Neural cell (in vitro differentiated cells): ENCODE data around the gene CROCC2. TPM values are rescaled to one million over a fixed set of nuclear protein-coding genes. Genes with fewer than 3 reads are reported as not detected.

Experiments
- H2AFZ ChIP-seq: fragments of 200-600, 300-800 bp; sonication (generic), shearing (Covaris generic); 2 replicates; pipeline ENCODE4 v1.6.0; 2014; ENCODE audit warnings: low read depth, mild to moderate bottlenecking, antibody characterized with exemption, low read length, moderate library complexity
- H3F3A ChIP-seq: fragments of 200-600 bp; shearing (Covaris generic); 2 replicates; pipeline ENCODE4 v1.6.1; 2016; ENCODE audit warnings: mild to moderate bottlenecking, moderate library complexity, mixed read lengths, antibody characterized with exemption, low read length; ENCODE audit not compliant: insufficient read depth, poor library complexity, severe bottlenecking
- H3K27ac ChIP-seq: fragments of 200-600, 300-800 bp; sonication (generic), shearing (Covaris generic); 2 replicates; pipeline ENCODE4 v1.5.1; 2014; ENCODE audit warnings: mild to moderate bottlenecking, low read length, moderate library complexity
- H3K27me3 ChIP-seq: fragments of 300-800, 200-600 bp; sonication (generic), shearing (Covaris generic); 2 replicates; pipeline ENCODE4 v1.6.0; 2014; ENCODE audit warnings: mild to moderate bottlenecking, low read depth, low read length, moderate library complexity; ENCODE audit not compliant: insufficient read depth
- H3K36me3 ChIP-seq: fragments of 300-800, 200-600 bp; sonication (generic), shearing (Covaris generic); 2 replicates; pipeline ENCODE4 v1.5.1; 2014; ENCODE audit warnings: mild to moderate bottlenecking, antibody characterized with exemption, low read length, moderate library complexity; ENCODE audit not compliant: insufficient read depth
- H3K4me2 ChIP-seq: fragments of 300-800, 200-600 bp; sonication (generic), shearing (Covaris generic); 2 replicates; pipeline ENCODE4 v1.6.0; 2014; ENCODE audit warnings: mild to moderate bottlenecking, low read length
- H3K4me3 ChIP-seq: fragments of 300-800, 200-600 bp; sonication (generic), shearing (Covaris generic); 2 replicates; pipeline ENCODE4 v1.5.1; 2014; ENCODE audit warnings: mild to moderate bottlenecking, low read length, moderate library complexity
- H3K79me2 ChIP-seq: fragments of 200-600 bp; shearing (Covaris generic); replicated peaks from 2 replicates; pipeline ENCODE4 v1.6.0; 2014; ENCODE audit warnings: mild to moderate bottlenecking, low read length, moderate library complexity; ENCODE audit not compliant: insufficient read depth
- H3K9ac ChIP-seq: fragments of 300-800, 200-600 bp; sonication (generic), shearing (Covaris generic); 2 replicates; pipeline ENCODE4 v1.6.1; 2016; ENCODE audit warnings: mild to moderate bottlenecking, low read length, mixed read lengths
- H3K9me2 ChIP-seq: fragments of 200-600 bp; shearing (Covaris generic); 2 replicates; pipeline ENCODE4 v1.6.1; 2016; ENCODE audit warnings: mild to moderate bottlenecking, low read length, mixed read lengths; ENCODE audit not compliant: insufficient read depth
- H3K9me3 ChIP-seq: fragments of 200-600, 300-800 bp; sonication (generic), shearing (Covaris generic); 2 replicates; pipeline ENCODE4 v1.6.1; 2016; ENCODE audit warnings: mild to moderate bottlenecking, mixed run types, low read length, moderate library complexity, mixed read lengths
- H4K20me1 ChIP-seq: fragments of 200-600 bp; shearing (Covaris generic); 2 replicates; pipeline ENCODE4 v1.6.1; 2016; ENCODE audit warnings: mild to moderate bottlenecking, mixed run types; ENCODE audit not compliant: insufficient read depth
- EP300 ChIP-seq: fragments of 450-650 bp; conservative IDR thresholded peaks from 2 replicates; pipeline ENCODE4 v1.6.1; 2014; ENCODE audit warnings: antibody characterized with exemption, mild to moderate bottlenecking, moderate library complexity; ENCODE audit not compliant: poor library complexity, severe bottlenecking
- EZH2 ChIP-seq: fragments of 200-600, 300-800 bp; shearing (Covaris generic), sonication (generic); IDR thresholded peaks from 2 replicates; pipeline ENCODE4 v1.6.1; 2014; ENCODE audit warnings: antibody characterized with exemption, low read length, borderline replicate concordance, mild to moderate bottlenecking; ENCODE audit not compliant: insufficient read depth, poor library complexity, severe bottlenecking
- MXI1 ChIP-seq: fragments of 450-650 bp; conservative IDR thresholded peaks from 2 replicates; pipeline ENCODE4 v1.6.1; 2014; ENCODE audit warnings: antibody characterized with exemption, mild to moderate bottlenecking; ENCODE audit not compliant: poor library complexity, severe bottlenecking
- POLR2AphosphoS5 ChIP-seq: IDR thresholded peaks from 2 replicates; pipeline ENCODE4 v1.6.1; 2012
- RAD21 ChIP-seq: fragments of 450-650 bp; conservative IDR thresholded peaks from 2 replicates; pipeline ENCODE4 v1.6.1; 2014; ENCODE audit warnings: antibody characterized with exemption, mild to moderate bottlenecking, moderate library complexity
- REST ChIP-seq: IDR thresholded peaks from 2 replicates; pipeline ENCODE4 v1.6.1; 2012; ENCODE audit warnings: borderline replicate concordance
- SMC3 ChIP-seq: fragments of 450-650 bp; conservative IDR thresholded peaks from 2 replicates; pipeline ENCODE4 v1.6.1; 2014; ENCODE audit warnings: antibody characterized with exemption, mild to moderate bottlenecking, moderate library complexity; ENCODE audit not compliant: poor library complexity
- TAF1 ChIP-seq: IDR thresholded peaks from 2 replicates; pipeline ENCODE4 v1.6.1; 2012; ENCODE audit warnings: low read depth
- polyA plus RNA-seq: library from polyadenylated mRNA; depleted of rRNA; stranded (reverse); fragments of >200 nt; gene quantifications from 2 replicates; pipeline ENCODE4 v1.2.3, GENCODE V29; 2014
- TF ChIP-seq, protein P1 (sequence below): fragments of 450-650 bp; IDR thresholded peaks from 2 replicates; pipeline ENCODE4 v1.5.1; 2014; ENCODE audit warnings: antibody characterized with exemption, mild to moderate bottlenecking, moderate library complexity; ENCODE audit not compliant: poor library complexity, severe bottlenecking

The CROCC2 gene
- polyA plus RNA-seq, 1 donor from 2014 or later = 0.09 TPM

GRCh38 chr2:240930631-240931318 is 24.6 kb downstream of the CROCC2 start:
- Histone ChIP-seq H3K9me3 (no peaks in the 10 kb centered on the region), H3K27ac (no peak overlapping the region), H3K4me3 (no peak overlapping the region), H3K4me2 (no peak overlapping the region), H3K9me2 (no peaks in the 10 kb centered on the region), H3K79me2 (no peaks in the 10 kb centered on the region), H3K36me3 (no peaks in the 10 kb centered on the region), H3K9ac (no peak overlapping the region), H4K20me1 (no peaks in the 10 kb centered on the region), H2AFZ (no peak overlapping the region), H3F3A (no peaks in the 10 kb centered on the region), H3K27me3 (no peaks in the 10 kb centered on the region)
- TF ChIP-seq MXI1 (no peak), REST (no peak), POLR2AphosphoS5 (no peak), SMC3 (no peak), TAF1 (no peak), EZH2 (no peak), EP300 (no peak), RAD21 (no peak)
- TF ChIP-seq, protein P1, sequence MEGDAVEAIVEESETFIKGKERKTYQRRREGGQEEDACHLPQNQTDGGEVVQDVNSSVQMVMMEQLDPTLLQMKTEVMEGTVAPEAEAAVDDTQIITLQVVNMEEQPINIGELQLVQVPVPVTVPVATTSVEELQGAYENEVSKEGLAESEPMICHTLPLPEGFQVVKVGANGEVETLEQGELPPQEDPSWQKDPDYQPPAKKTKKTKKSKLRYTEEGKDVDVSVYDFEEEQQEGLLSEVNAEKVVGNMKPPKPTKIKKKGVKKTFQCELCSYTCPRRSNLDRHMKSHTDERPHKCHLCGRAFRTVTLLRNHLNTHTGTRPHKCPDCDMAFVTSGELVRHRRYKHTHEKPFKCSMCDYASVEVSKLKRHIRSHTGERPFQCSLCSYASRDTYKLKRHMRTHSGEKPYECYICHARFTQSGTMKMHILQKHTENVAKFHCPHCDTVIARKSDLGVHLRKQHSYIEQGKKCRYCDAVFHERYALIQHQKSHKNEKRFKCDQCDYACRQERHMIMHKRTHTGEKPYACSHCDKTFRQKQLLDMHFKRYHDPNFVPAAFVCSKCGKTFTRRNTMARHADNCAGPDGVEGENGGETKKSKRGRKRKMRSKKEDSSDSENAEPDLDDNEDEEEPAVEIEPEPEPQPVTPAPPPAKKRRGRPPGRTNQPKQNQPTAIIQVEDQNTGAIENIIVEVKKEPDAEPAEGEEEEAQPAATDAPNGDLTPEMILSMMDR = no peak

DNA sequence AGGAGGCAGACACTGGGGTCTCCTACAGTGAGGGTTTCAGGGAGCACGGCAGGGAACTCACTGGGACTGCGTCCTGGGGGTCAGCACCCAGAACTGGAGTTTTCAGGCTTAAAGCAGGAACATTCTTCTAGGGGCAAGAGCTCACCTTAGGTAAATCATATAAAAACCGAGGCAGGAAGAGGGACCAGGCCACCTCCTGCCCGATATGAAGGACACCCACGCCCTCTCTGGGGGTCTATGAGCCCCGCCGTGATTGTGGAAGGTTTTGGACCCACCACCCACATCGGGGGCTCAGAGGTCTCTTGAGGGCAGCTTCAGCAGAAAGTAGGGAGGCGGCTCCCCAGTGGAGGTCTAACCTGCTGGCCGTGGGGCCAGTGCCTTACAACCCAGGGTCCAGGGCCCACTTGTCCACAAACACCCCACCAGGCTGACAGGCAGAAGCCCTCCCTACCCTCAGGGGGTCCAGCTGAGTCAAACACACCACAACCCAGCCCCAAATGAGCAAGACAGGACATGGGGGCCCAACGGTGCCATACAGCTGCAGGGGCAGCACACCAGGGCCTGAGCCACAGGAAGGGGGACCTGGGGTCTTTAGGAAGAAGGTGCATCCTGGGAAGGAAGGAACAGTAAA is 25.3 kb downstream of the CROCC2 start:
- Histone ChIP-seq H3F3A (no peaks in the 10 kb centered on the region), H3K9ac (no peak overlapping the region), H3K9me3 (peaks cover 2% of the 10 kb centered on the region), H3K4me2 (no peak overlapping the region), H3K4me3 (no peak overlapping the region), H2AFZ (no peak overlapping the region), H3K27ac (no peak overlapping the region), H3K9me2 (no peaks in the 10 kb centered on the region), H3K36me3 (no peaks in the 10 kb centered on the region), H3K27me3 (no peaks in the 10 kb centered on the region), H4K20me1 (no peaks in the 10 kb centered on the region), H3K79me2 (no peaks in the 10 kb centered on the region)
- no peak for TF ChIP-seq MXI1
- TF ChIP-seq REST = no peak
- TF ChIP-seq TAF1 = no peak
- TF ChIP-seq POLR2AphosphoS5 = no peak
- no peak for TF ChIP-seq EZH2
- no peak for TF ChIP-seq EP300
- no peak for TF ChIP-seq RAD21
- TF ChIP-seq, protein P1 = no peak
- no peak for TF ChIP-seq SMC3
